Fibroblast of lung (primary cell): Measurements from ENCODE around the gene EOLA2. TPM values are rescaled to one million over a fixed set of nuclear protein-coding genes. Genes with fewer than 3 reads are reported as not detected.
"Not testable (repeated sequence)": the region's sequence is repeated elsewhere in the genome, so short reads cannot be mapped to it uniquely, and the experiment has no call there.

ENCODE experiments used
- DNase-seq, 2 donors: peaks; one replicate each; pipeline versions ENCODE4 v3.0.0 to v3.0.0-alpha.2; 2010; ENCODE audit warnings: low read depth in 2 of 2
- H2AFZ ChIP-seq: 2 replicates; pipeline ENCODE4 v1.5.1; 2012; ENCODE audit warnings: low read length, control low read depth, inconsistent platforms
- H3K27ac ChIP-seq: 2 replicates; pipeline ENCODE4 v1.5.1; 2011; ENCODE audit warnings: low read length, control low read depth; ENCODE audit not compliant: insufficient read depth
- H3K27me3 ChIP-seq: 2 replicates; pipeline ENCODE4 v1.5.1; 2011; ENCODE audit warnings: mild to moderate bottlenecking, low read length; ENCODE audit not compliant: control insufficient read depth, insufficient read depth
- H3K36me3 ChIP-seq: 2 replicates; pipeline ENCODE4 v1.5.1; 2011; ENCODE audit warnings: low read length; ENCODE audit not compliant: control insufficient read depth, insufficient read depth
- H3K4me1 ChIP-seq: 2 replicates; pipeline ENCODE4 v1.5.1; 2011; ENCODE audit warnings: low read length; ENCODE audit not compliant: control insufficient read depth, insufficient read depth; ENCODE audit errors: extremely low read depth
- H3K4me2 ChIP-seq: 2 replicates; pipeline ENCODE4 v1.5.1; 2011; ENCODE audit warnings: low read length, control low read depth; ENCODE audit not compliant: insufficient read depth; ENCODE audit errors: extremely low read depth
- H3K4me3 ChIP-seq, 4 experiments: fragments of 200-600 bp in 1 of 4; sonication (generic) in 1 of 4; replicated peaks in 1 of 4; 2 replicates each; pipeline ENCODE4 v1.5.1; 2011 to 2016; ENCODE audit warnings: low read length in 4 of 4, low read depth in 3 of 4, mild to moderate bottlenecking in 3 of 4, control low read depth in 2 of 4, inconsistent platforms in 1 of 4, mixed read lengths in 1 of 4; ENCODE audit not compliant: insufficient read depth in 1 of 4; ENCODE audit errors: control extremely low read depth in 1 of 4
- H3K79me2 ChIP-seq: 2 replicates; pipeline ENCODE4 v1.5.1; 2012; ENCODE audit warnings: mild to moderate bottlenecking, low read length, inconsistent platforms; ENCODE audit not compliant: control insufficient read depth, insufficient read depth
- H3K9ac ChIP-seq: 2 replicates; pipeline ENCODE4 v1.5.1; 2011; ENCODE audit warnings: mild to moderate bottlenecking, low read length, control low read depth; ENCODE audit not compliant: insufficient read depth
- H3K9me3 ChIP-seq: 2 replicates; pipeline ENCODE4 v1.5.1; 2012; ENCODE audit warnings: low read depth, low read length; ENCODE audit not compliant: control insufficient read depth, insufficient read depth
- H4K20me1 ChIP-seq: 2 replicates; pipeline ENCODE4 v1.5.1; 2011; ENCODE audit warnings: low read length; ENCODE audit not compliant: control insufficient read depth, insufficient read depth; ENCODE audit errors: extremely low read depth
- EZH2 ChIP-seq: IDR thresholded peaks from 2 replicates; pipeline ENCODE4 v1.5.1; 2012; ENCODE audit warnings: low read length, control low read depth, mild to moderate bottlenecking; ENCODE audit errors: missing control alignments
- polyA plus RNA-seq, 2 donors: library from polyadenylated mRNA; depleted of rRNA in 1 of 2; stranded (reverse) in 1 of 2; unstranded in 1 of 2; fragments of >200 nt; gene quantifications; 2 replicates each; pipeline ENCODE4 v1.2.1, GENCODE V29; 2011 to 2012; ENCODE audit warnings: missing spikeins in 1 of 2
- total RNA-seq: library from RNA; depleted of rRNA; stranded (reverse); fragments of >200 nt; gene quantifications from 2 replicates; pipeline ENCODE4 v1.2.1, GENCODE V29; 2014
- TF ChIP-seq, protein P1 (sequence below), 2 donors: IDR thresholded peaks in 1 of 2; conservative IDR thresholded peaks in 1 of 2; 1 replicate in 1 of 2; 2 replicates in 1 of 2; pipeline ENCODE4 v1.5.1; 2011 to 2012; ENCODE audit warnings: low read length in 2 of 2, control low read depth in 1 of 2, inconsistent platforms in 1 of 2, low read depth in 1 of 2, mild to moderate bottlenecking in 1 of 2

Gene EOLA2
- total and polyA plus RNA-seq, 2 donors (not counting 1 experiment from before 2014, with no cell fraction given), result 17.2 to 31.6 TPM

DNA sequence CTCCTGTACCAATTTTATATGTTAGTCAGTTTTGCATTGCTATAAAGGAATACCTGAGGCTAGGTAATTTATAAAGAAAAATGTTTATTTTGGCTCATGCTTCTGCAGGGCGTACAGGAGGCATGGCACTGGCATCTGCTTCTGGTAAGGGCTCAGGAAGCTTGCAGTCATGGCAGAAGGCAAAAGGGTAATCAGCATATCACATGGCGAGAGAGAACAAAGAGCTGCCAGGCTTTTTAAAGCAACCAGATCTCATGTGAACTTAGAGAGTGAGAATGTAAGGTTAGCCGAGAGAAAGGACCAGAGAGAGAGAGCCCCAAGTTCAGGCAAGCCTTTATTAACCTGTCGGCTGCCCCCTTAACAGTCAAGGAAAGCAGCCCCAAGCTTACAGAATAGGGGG is 14.5 kb downstream of the EOLA2 start:
- H3K4me1 ChIP-seq, H2AFZ ChIP-seq, H3K9me3 ChIP-seq, H3K36me3 ChIP-seq, H3K27me3 ChIP-seq, H3K27ac ChIP-seq, DNase-seq, H4K20me1 ChIP-seq, H3K9ac ChIP-seq, H3K4me2 ChIP-seq, H3K79me2 ChIP-seq, H3K4me3 ChIP-seq: not testable (repeated sequence)

DNA sequence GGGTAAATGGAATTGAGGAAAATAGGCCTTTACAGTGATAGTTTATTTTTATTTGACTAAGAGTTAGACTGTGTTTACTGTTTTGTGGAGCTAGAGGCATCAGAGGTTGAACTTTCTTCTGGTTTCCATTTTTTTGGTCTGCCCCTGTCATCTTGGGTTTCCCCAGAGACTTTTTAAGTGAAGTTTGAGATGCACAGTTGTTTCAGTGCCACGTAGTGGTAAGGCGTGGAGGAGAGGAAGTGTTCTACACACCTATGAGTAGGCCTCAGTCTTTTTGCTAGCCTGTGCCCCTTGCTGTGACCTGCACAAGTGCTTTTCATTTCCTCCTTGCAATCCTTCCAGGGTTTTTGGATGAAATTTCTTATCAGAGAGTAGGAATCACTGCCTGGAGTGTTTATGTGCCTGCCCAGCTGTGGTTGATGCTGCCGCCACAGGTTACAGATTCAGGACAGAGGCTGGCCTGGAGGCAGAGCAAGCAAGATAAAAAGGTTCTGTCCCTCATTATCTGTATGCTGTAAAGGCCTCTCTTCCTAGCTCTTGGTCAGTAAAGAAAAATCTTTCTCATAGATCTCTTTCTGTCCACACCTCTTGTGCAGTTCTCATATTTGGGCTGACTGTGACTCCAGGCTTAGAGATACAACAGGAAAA is 21.4 kb downstream of the EOLA2 start:
- Histone ChIP-seq H2AFZ (no peak overlapping the region), H3K27me3 (no peaks in the 10 kb centered on the region), H4K20me1 (no peaks in the 10 kb centered on the region), H3K4me3 (no peak overlapping the region), H3K9ac (no peak overlapping the region), H3K36me3 (no peaks in the 10 kb centered on the region), H3K27ac (no peak overlapping the region), H3K4me1 (no peaks in the 10 kb centered on the region), H3K79me2 (no peaks in the 10 kb centered on the region), H3K4me2 (no peak overlapping the region), H3K9me3 (no peaks in the 10 kb centered on the region)
- DNase-seq, result no peak
- no peak for TF ChIP-seq EZH2
- TF ChIP-seq, protein P1, sequence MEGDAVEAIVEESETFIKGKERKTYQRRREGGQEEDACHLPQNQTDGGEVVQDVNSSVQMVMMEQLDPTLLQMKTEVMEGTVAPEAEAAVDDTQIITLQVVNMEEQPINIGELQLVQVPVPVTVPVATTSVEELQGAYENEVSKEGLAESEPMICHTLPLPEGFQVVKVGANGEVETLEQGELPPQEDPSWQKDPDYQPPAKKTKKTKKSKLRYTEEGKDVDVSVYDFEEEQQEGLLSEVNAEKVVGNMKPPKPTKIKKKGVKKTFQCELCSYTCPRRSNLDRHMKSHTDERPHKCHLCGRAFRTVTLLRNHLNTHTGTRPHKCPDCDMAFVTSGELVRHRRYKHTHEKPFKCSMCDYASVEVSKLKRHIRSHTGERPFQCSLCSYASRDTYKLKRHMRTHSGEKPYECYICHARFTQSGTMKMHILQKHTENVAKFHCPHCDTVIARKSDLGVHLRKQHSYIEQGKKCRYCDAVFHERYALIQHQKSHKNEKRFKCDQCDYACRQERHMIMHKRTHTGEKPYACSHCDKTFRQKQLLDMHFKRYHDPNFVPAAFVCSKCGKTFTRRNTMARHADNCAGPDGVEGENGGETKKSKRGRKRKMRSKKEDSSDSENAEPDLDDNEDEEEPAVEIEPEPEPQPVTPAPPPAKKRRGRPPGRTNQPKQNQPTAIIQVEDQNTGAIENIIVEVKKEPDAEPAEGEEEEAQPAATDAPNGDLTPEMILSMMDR (conservative IDR thresholded peaks at IDR 0.05 in 1 of 2, IDR thresholded peaks at IDR 0.05 in 1 of 2; ENCODE audit: low read depth in 1 of 2, low read length in 2 of 2), result no peak

DNA sequence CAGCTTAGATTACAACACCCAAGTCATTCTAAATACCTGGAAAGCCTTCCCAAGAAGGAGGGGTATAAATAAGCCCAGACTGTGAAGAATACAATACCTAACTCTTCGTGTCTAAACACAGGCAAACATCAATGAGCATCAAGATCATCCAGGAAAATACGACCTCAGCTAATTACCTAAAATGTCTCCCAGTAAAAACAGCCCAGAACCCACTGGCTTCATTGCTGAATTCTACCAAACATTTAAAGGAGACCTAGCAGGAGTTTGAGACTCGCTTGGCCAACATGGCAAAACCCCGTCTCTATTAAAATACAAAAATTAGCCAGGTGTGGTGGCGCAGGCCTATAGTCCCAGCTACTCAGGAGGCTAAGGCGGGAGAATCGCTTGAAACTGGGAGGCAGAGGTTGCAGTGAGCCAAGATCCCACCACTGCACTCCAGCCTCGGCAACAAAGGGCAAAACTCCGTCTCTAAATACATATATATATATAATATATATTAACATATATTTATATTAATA is 28.1 kb downstream of the EOLA2 start:
- no peaks in the 10 kb centered on the region for H3K27me3 ChIP-seq
- no peaks in the 10 kb centered on the region for H3K79me2 ChIP-seq
- no peaks in the 10 kb centered on the region for H3K4me1 ChIP-seq
- H3K4me3 ChIP-seq, result no peak overlapping the region
- TF ChIP-seq, protein P1 (conservative IDR thresholded peaks at IDR 0.05 in 1 of 2, IDR thresholded peaks at IDR 0.05 in 1 of 2; ENCODE audit: low read depth in 1 of 2, low read length in 2 of 2), result no peak
- TF ChIP-seq EZH2, result no peak
- H4K20me1 ChIP-seq, result no peaks in the 10 kb centered on the region
- no peaks in the 10 kb centered on the region for H3K9me3 ChIP-seq
- no peak overlapping the region for H3K9ac ChIP-seq
- no peak for DNase-seq
- no peak overlapping the region for H3K27ac ChIP-seq
- no peaks in the 10 kb centered on the region for H3K36me3 ChIP-seq
- H2AFZ ChIP-seq, result no peak overlapping the region
- no peak overlapping the region for H3K4me2 ChIP-seq
